GM12878 (cell line): Measurements from ENCODE around the gene DGCR8. TPM values are rescaled to one million over a fixed set of nuclear protein-coding genes. Genes with fewer than 3 reads are reported as not detected.

Experiments used
- ATAC-seq: fragments of 200-7000 bp; cut with Tn5 transposase; 3 replicates; pipeline ENCODE4 v1.9.1; 2020; ENCODE audit warnings: mild to moderate bottlenecking, moderate library complexity
- BruUV-seq: library from RNA; stranded (reverse); fragments of 400-500 nt; replicated peaks from 2 replicates; lab custom pipeline; 2021; lab: Mats Ljungman, UMichigan
- CTCF ChIA-PET: fragments of 300-600 bp; sonication (Branson Sonifier 250); formaldehyde crosslinking; extraction: SDS; loops from one replicate; lab custom pipeline; 2021; ENCODE audit warnings: inconsistent platforms; lab: Yijun Ruan, JAX
- POLR2A ChIA-PET: fragments of 350-600 bp; formaldehyde crosslinking; extraction: SDS; loops from one replicate; lab custom pipeline; 2021; ENCODE audit warnings: inconsistent platforms; lab: Charles Lee
- RAD21 ChIA-PET: fragments of 300-600 bp; sonication (Branson Sonifier 250); formaldehyde crosslinking; loops from one replicate; lab custom pipeline; 2023; ENCODE audit warnings: antibody characterized with exemption; ENCODE audit not compliant: unreplicated experiment; lab: Charles Lee
- SMC1A ChIA-PET: fragments of 300-600 bp; sonication (Branson Sonifier 250); formaldehyde crosslinking; loops from one replicate; lab custom pipeline; 2023; ENCODE audit not compliant: unreplicated experiment, uncharacterized antibody; lab: Charles Lee
- DNase-seq: peaks from one replicate; pipeline ENCODE4 v3.0.0-alpha.2; 2011; ENCODE audit warnings: low read depth, low spot score
- FAIRE-seq: peaks from 3 replicates; lab custom pipeline; 2011; peaks lifted over from hg19 to GRCh38; lab: Jason Lieb, UNC
- H2AFZ ChIP-seq: 2 replicates; pipeline ENCODE4 v1.6.0; 2011; ENCODE audit warnings: low read depth, low read length, control low read depth; ENCODE audit not compliant: control insufficient read depth
- H3K27ac ChIP-seq: 2 replicates; pipeline ENCODE4 v1.5.1; 2011; ENCODE audit warnings: control low read depth; ENCODE audit not compliant: control insufficient read depth, insufficient read depth
- H3K27me3 ChIP-seq, 2 experiments: replicated peaks in 1 of 2; 2 replicates each; pipeline versions ENCODE4 v1.6.0 to v1.6.1; 2011; ENCODE audit warnings: low read length in 1 of 2; ENCODE audit not compliant: control insufficient read depth in 2 of 2, insufficient read depth in 2 of 2
- H3K36me3 ChIP-seq, 2 experiments: 2 replicates each; pipeline ENCODE4 v1.5.1; 2011; ENCODE audit warnings: low read length in 1 of 2; ENCODE audit not compliant: control insufficient read depth in 2 of 2, insufficient read depth in 2 of 2
- H3K4me1 ChIP-seq: 2 replicates; pipeline ENCODE4 v1.6.1; 2011; ENCODE audit warnings: mild to moderate bottlenecking, low read length, moderate library complexity, mixed read lengths; ENCODE audit not compliant: control insufficient read depth, insufficient read depth
- H3K4me2 ChIP-seq: 2 replicates; pipeline ENCODE4 v1.6.0; 2011; ENCODE audit warnings: control low read depth; ENCODE audit not compliant: control insufficient read depth, insufficient read depth
- H3K4me3 ChIP-seq: fragments of 200-600 bp; sonication (generic); 2 replicates; pipeline ENCODE4 v1.5.1; 2016
- H3K79me2 ChIP-seq: 2 replicates; pipeline ENCODE4 v1.6.0; 2011; ENCODE audit warnings: low read length; ENCODE audit not compliant: control insufficient read depth, insufficient read depth
- H3K9ac ChIP-seq: 2 replicates; pipeline ENCODE4 v1.8.0; 2011; ENCODE audit warnings: low read length, control low read depth, mixed read lengths; ENCODE audit not compliant: control insufficient read depth, insufficient read depth
- H3K9me3 ChIP-seq: replicated peaks from 3 replicates; pipeline ENCODE4 v1.5.1; 2011; ENCODE audit warnings: mild to moderate bottlenecking, low read length; ENCODE audit not compliant: control insufficient read depth, insufficient read depth
- H4K20me1 ChIP-seq: 2 replicates; pipeline ENCODE4 v1.6.0; 2011; ENCODE audit not compliant: control insufficient read depth, insufficient read depth
- CHD4 ChIP-seq: fragments of 200-600 bp; sonication (generic); IDR thresholded peaks from 2 replicates; pipeline ENCODE4 v1.6.1; 2016; ENCODE audit warnings: mild to moderate bottlenecking
- EED ChIP-seq: sonication (generic); IDR thresholded peaks from 2 replicates; pipeline ENCODE4 v1.6.1; 2016; ENCODE audit warnings: antibody characterized with exemption, low read depth
- GATAD2B ChIP-seq: fragments of 450-650 bp; conservative IDR thresholded peaks from 2 replicates; pipeline ENCODE4 v1.6.1; 2017; ENCODE audit warnings: low read depth, mild to moderate bottlenecking, moderate library complexity
- NR2F1 ChIP-seq: fragments of 450-650 bp; conservative IDR thresholded peaks from 2 replicates; pipeline ENCODE4 v1.6.1; 2017; ENCODE audit warnings: mild to moderate bottlenecking
- RBBP5 ChIP-seq: fragments of 200-600 bp; sonication (generic); conservative IDR thresholded peaks from 2 replicates; pipeline ENCODE4 v1.6.1; 2016
- RFX5 ChIP-seq: IDR thresholded peaks from 2 replicates; pipeline ENCODE4 v1.6.1; 2011; ENCODE audit warnings: low read depth, low read length, improper control_type of control experiment
- SRF ChIP-seq, 2 experiments: IDR thresholded peaks; 2 replicates each; pipeline ENCODE4 v1.6.1; 2011; ENCODE audit warnings: low read depth in 2 of 2, low read length in 2 of 2, mild to moderate bottlenecking in 1 of 2, moderate library complexity in 1 of 2
- SUZ12 ChIP-seq: fragments of 200-600 bp; sonication (generic); IDR thresholded peaks from one replicate; pipeline ENCODE4 v1.6.1; 2018; ENCODE audit warnings: antibody characterized with exemption, mild to moderate bottlenecking; ENCODE audit not compliant: unreplicated experiment
- TAF1 ChIP-seq: IDR thresholded peaks from 2 replicates; pipeline ENCODE4 v1.6.1; 2011; ENCODE audit warnings: mild to moderate bottlenecking, low read depth, low read length, borderline replicate concordance
- TBL1XR1 ChIP-seq: IDR thresholded peaks from 2 replicates; pipeline ENCODE4 v1.6.1; 2012; ENCODE audit warnings: low read depth, low read length, improper control_type of control experiment
- TCF12 ChIP-seq: IDR thresholded peaks from 2 replicates; pipeline ENCODE4 v1.6.1; 2011; ENCODE audit warnings: low read depth, mild to moderate bottlenecking, low read length
- TCF3 ChIP-seq: IDR thresholded peaks from 2 replicates; pipeline ENCODE4 v1.6.1; 2012; ENCODE audit warnings: low read depth, mild to moderate bottlenecking, low read length, borderline replicate concordance; ENCODE audit not compliant: insufficient read depth
- YY1 ChIP-seq: IDR thresholded peaks from 2 replicates; pipeline ENCODE4 v1.6.1; 2011; ENCODE audit warnings: low read depth, mild to moderate bottlenecking, low read length
- ZNF622 ChIP-seq: fragments of 450-650 bp; IDR thresholded peaks from 2 replicates; pipeline ENCODE4 v1.6.1; 2017; ENCODE audit warnings: mild to moderate bottlenecking, inconsistent platforms
- ZSCAN29 ChIP-seq: fragments of 450-650 bp; IDR thresholded peaks from 2 replicates; pipeline ENCODE4 v1.6.1; 2017; ENCODE audit warnings: mild to moderate bottlenecking, moderate library complexity
- WGBS: methylation state at CpG from one replicate; pipeline ENCODE4 v1.1.6; 2016; ENCODE audit warnings: low lambda C conversion rate; ENCODE audit not compliant: insufficient replicate concordance, insufficient coverage; ENCODE audit errors: missing lambda C conversion rate; 5-methylcytosine and 5-hydroxymethylcytosine counted together
- in situ Hi-C: fragments of 300-500 bp; cut with MboI; formaldehyde crosslinking; loops from 9 replicates; pipeline ENCODE4 v1.14.3; 2018; ENCODE audit warnings: mixed read lengths
- intact Hi-C: fragments of 100-400 bp; cut with micrococcal nuclease; formaldehyde crosslinking; loops from one replicate; pipeline ENCODE4 v1.14.2; 2022; ENCODE audit not compliant: unreplicated experiment
- polyA plus RNA-seq, 11 experiments: library from polyadenylated mRNA; depleted of rRNA in 4 of 11; unstranded in 6 of 11; stranded (reverse) in 5 of 11; fragments of >200 nt; fragmentation: Nextera tagmentation in 4 of 11; fragmentation: Illumina TruSeq in 1 of 11; extraction: Ambion mirVana in 4 of 11; extraction: Trizol in 1 of 11; gene quantifications; 1 replicate in 1 of 11; 2 replicates in 10 of 11; pipeline versions ENCODE4 v1.2.1 to v1.2.3, GENCODE V29; 2011 to 2016; ENCODE audit warnings: inconsistent platforms in 2 of 11, missing spikeins in 2 of 11, low read depth in 1 of 11
- total RNA-seq, 4 experiments: library from RNA; depleted of rRNA in 3 of 4; stranded (reverse); fragments of >200 nt in 3 of 4; fragmentation: Illumina TruSeq in 1 of 4; extraction: Trizol in 1 of 4; gene quantifications; 2 replicates each; pipeline versions ENCODE4 v1.2.1 to v1.2.3, GENCODE V29; 2013 to 2021
- TF ChIP-seq, protein P1 (sequence below): fragments of 450-650 bp; IDR thresholded peaks from 2 replicates; pipeline ENCODE4 v1.6.1; 2016; ENCODE audit warnings: mild to moderate bottlenecking, moderate library complexity, borderline replicate concordance
- TF ChIP-seq, protein P2 (sequence below): IDR thresholded peaks from 2 replicates; pipeline ENCODE4 v1.6.1; 2011; ENCODE audit warnings: low read depth, mild to moderate bottlenecking, low read length, moderate library complexity, borderline replicate concordance; ENCODE audit errors: extremely low read depth
- TF ChIP-seq, protein P3 (sequence below): fragments of 450-650 bp; formaldehyde crosslinking; IDR thresholded peaks from 2 replicates; pipeline ENCODE4 v1.4.0; 2020; ENCODE audit warnings: mild to moderate bottlenecking, moderate library complexity

Gene DGCR8
- total and polyA plus RNA-seq, 10 of the 15 experiments (the other 5 are each of a cell fraction or from before 2014, with no cell fraction given), result 1.2 to 35.1 (median 17.2) TPM

DNA sequence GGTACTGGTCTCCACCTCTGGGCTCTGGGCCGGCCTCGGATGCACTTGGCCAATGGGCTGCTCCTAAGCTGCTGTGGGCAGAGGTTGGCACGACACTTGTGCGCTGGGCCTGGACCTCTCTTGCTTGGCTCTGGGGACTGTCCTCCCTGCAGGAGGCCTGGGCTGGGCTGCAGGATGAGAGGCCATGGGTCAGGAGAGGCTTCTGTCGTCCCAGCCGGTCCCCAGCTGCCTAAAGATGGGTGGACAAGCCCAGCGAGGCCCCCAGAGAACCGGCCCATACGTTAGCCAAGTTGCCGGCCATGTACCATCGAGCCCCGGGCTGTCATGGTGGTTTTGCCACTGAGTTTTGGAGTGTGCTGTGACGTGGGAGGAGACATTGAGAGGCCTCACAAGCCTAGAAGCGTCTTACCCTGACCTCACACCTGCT is 72.4 kb downstream of the DGCR8 start:
- intact Hi-C loops (no loop called here), in situ Hi-C loops (loop anchor here (10.0 kb wide), 2 partner anchors 112 to 142 kb away; partner anchors contain the start of gene RTN4R)
- Histone ChIP-seq H3K79me2 (no peaks in the 10 kb centered on the region), H3K9me3 (no peaks in the 10 kb centered on the region), H2AFZ (no peak overlapping the region), H3K27ac (no peak overlapping the region), H3K4me3 (no peak overlapping the region), H3K9ac (no peak overlapping the region), H4K20me1 (no peaks in the 10 kb centered on the region), H3K27me3 (no peaks in the 10 kb centered on the region; a peak in 1 of 4 replicates), H3K4me2 (no peak overlapping the region), H3K36me3 (no peaks in the 10 kb centered on the region), H3K4me1 (no peaks in the 10 kb centered on the region)
- ChIA-PET RAD21 (no interaction called here), SMC1A (no interaction called here), POLR2A (no interaction called here), CTCF (interaction anchor here (0.6 kb wide), 1 partner anchor 318 kb away, joined by 3 read pairs; no protein-coding TSS in a partner anchor)
- no TSS peak for BruUV-seq
- FAIRE-seq (no peak), DNase-seq (no peak), ATAC-seq (no peak)
- WGBS, result 61% methylated on average over 14 of the region's 14 CpGs
- TF ChIP-seq SUZ12 (no peak), TCF12 (no peak), ZNF622 (no peak), CHD4 (no peak), ZSCAN29 (no peak), RFX5 (no peak), GATAD2B (no peak), YY1 (no peak), NR2F1 (no peak), EED (no peak), RBBP5 (no peak), TCF3 (no peak), TBL1XR1 (no peak), TAF1 (no peak), SRF (IDR thresholded peaks at IDR 0.05; ENCODE audit: low read depth in 2 of 2, low read length in 2 of 2) (no peak)
- TF ChIP-seq, protein P1, sequence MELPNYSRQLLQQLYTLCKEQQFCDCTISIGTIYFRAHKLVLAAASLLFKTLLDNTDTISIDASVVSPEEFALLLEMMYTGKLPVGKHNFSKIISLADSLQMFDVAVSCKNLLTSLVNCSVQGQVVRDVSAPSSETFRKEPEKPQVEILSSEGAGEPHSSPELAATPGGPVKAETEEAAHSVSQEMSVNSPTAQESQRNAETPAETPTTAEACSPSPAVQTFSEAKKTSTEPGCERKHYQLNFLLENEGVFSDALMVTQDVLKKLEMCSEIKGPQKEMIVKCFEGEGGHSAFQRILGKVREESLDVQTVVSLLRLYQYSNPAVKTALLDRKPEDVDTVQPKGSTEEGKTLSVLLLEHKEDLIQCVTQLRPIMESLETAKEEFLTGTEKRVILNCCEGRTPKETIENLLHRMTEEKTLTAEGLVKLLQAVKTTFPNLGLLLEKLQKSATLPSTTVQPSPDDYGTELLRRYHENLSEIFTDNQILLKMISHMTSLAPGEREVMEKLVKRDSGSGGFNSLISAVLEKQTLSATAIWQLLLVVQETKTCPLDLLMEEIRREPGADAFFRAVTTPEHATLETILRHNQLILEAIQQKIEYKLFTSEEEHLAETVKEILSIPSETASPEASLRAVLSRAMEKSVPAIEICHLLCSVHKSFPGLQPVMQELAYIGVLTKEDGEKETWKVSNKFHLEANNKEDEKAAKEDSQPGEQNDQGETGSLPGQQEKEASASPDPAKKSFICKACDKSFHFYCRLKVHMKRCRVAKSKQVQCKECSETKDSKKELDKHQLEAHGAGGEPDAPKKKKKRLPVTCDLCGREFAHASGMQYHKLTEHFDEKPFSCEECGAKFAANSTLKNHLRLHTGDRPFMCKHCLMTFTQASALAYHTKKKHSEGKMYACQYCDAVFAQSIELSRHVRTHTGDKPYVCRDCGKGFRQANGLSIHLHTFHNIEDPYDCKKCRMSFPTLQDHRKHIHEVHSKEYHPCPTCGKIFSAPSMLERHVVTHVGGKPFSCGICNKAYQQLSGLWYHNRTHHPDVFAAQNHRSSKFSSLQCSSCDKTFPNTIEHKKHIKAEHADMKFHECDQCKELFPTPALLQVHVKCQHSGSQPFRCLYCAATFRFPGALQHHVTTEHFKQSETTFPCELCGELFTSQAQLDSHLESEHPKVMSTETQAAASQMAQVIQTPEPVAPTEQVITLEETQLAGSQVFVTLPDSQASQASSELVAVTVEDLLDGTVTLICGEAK, result no peak
- TF ChIP-seq, protein P2, sequence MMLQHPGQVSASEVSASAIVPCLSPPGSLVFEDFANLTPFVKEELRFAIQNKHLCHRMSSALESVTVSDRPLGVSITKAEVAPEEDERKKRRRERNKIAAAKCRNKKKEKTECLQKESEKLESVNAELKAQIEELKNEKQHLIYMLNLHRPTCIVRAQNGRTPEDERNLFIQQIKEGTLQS, result no peak
- TF ChIP-seq, protein P3, sequence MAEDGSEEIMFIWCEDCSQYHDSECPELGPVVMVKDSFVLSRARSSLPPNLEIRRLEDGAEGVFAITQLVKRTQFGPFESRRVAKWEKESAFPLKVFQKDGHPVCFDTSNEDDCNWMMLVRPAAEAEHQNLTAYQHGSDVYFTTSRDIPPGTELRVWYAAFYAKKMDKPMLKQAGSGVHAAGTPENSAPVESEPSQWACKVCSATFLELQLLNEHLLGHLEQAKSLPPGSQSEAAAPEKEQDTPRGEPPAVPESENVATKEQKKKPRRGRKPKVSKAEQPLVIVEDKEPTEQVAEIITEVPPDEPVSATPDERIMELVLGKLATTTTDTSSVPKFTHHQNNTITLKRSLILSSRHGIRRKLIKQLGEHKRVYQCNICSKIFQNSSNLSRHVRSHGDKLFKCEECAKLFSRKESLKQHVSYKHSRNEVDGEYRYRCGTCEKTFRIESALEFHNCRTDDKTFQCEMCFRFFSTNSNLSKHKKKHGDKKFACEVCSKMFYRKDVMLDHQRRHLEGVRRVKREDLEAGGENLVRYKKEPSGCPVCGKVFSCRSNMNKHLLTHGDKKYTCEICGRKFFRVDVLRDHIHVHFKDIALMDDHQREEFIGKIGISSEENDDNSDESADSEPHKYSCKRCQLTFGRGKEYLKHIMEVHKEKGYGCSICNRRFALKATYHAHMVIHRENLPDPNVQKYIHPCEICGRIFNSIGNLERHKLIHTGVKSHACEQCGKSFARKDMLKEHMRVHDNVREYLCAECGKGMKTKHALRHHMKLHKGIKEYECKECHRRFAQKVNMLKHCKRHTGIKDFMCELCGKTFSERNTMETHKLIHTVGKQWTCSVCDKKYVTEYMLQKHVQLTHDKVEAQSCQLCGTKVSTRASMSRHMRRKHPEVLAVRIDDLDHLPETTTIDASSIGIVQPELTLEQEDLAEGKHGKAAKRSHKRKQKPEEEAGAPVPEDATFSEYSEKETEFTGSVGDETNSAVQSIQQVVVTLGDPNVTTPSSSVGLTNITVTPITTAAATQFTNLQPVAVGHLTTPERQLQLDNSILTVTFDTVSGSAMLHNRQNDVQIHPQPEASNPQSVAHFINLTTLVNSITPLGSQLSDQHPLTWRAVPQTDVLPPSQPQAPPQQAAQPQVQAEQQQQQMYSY (CRISPR knock-in tag), result no peak
